Thyroid gland (tissue), 4 donors: Measurements from ENCODE around the gene RAPGEF1.

Experiments
- POLR2A ChIP-seq, 2 donors: fragments of 450-650 bp; IDR thresholded peaks; one replicate each; pipeline ENCODE4 v1.6.1; 2017; ENCODE audit warnings: antibody characterized with exemption in 2 of 2, mild to moderate bottlenecking in 2 of 2, moderate library complexity in 1 of 2
- TF ChIP-seq, protein P1 (sequence below), 6 experiments: fragments of 200-600 bp in 3 of 6; fragments of 450-650 bp in 3 of 6; sonication (generic) in 3 of 6; IDR thresholded peaks; one replicate each; pipeline ENCODE4 v1.5.1; 2016 to 2019; ENCODE audit warnings: antibody characterized with exemption in 6 of 6, mild to moderate bottlenecking in 2 of 6, inconsistent platforms in 1 of 6, moderate library complexity in 1 of 6

DNA sequence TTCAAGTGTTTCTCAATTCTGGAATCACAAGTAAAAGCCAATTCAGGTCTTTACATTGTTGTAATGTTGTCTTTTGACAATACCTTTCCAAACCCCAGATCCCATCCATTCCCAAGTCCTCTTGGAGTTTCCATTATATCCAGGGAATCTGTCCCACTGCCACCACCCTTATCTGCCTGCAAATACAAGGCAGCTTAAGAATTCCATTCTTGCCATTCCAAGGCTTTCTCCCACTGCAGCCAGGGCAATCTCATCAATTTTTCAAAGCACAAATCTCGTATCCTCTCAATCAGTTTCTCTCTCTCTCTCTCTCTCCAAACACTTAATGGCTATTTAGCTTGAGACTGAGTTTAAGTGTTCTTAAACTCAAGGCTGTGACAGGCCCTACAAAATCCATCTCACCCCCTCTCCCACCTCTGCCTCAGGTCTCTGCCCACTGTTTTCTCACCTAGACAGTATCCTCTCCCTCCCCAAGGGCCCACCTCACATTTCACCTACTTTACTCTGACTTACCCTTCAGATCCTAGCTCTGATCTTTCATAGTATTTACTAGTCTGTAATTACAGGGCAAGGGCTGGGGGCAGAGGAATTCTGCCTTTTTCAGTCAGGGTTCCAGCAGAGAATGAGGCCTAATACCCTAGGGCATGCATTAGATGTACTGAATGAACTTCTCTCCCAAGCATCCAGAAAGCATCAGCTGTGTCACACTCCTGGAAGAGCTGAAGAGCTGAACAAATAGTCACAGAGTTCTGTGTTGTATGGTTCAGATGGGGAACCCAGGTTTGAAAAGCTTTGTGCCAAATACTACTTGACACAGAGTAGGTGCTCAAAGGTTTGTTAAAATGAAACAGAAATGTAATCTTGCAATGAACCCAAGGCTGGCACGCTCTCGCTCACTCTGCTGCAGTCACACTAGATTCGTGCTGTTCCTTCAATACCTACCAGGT lies 46.0 kb downstream of the RAPGEF1 start:
- no peak for TF ChIP-seq POLR2A (IDR thresholded peaks at IDR 0.05)
- TF ChIP-seq, protein P1, sequence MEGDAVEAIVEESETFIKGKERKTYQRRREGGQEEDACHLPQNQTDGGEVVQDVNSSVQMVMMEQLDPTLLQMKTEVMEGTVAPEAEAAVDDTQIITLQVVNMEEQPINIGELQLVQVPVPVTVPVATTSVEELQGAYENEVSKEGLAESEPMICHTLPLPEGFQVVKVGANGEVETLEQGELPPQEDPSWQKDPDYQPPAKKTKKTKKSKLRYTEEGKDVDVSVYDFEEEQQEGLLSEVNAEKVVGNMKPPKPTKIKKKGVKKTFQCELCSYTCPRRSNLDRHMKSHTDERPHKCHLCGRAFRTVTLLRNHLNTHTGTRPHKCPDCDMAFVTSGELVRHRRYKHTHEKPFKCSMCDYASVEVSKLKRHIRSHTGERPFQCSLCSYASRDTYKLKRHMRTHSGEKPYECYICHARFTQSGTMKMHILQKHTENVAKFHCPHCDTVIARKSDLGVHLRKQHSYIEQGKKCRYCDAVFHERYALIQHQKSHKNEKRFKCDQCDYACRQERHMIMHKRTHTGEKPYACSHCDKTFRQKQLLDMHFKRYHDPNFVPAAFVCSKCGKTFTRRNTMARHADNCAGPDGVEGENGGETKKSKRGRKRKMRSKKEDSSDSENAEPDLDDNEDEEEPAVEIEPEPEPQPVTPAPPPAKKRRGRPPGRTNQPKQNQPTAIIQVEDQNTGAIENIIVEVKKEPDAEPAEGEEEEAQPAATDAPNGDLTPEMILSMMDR (IDR thresholded peaks at IDR 0.05): no peak
